EL (cell line): ENCODE measurements around the gene BTG1.
A peak's percentile ranks its signal among the peaks of the same experiment; 100 is the strongest.

ENCODE experiments used
- DNase-seq: peaks from one replicate; pipeline ENCODE4 v3.0.0-alpha.2; 2016

The BTG1 gene

DNA sequence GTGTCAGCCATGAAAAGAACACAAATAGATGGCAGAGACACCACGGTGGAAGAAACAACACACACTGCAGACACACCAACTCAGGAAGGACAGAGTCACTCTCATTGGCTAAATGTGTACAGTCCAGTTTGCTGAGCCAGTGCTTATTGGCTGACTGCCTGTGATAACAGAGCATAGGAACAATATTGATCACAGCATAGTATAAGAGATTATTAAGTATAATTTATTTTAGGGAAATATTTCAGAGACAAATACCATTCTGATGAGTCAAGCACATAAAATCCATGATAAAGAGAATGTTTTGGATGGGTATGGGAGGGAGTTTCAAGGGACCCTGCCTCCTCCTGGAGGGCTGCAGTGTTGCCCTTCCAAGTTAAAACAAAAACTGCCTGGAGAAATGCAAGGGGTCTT lies 50.9 kb downstream of the BTG1 start:
- peak; percentile 62 for DNase-seq

DNA sequence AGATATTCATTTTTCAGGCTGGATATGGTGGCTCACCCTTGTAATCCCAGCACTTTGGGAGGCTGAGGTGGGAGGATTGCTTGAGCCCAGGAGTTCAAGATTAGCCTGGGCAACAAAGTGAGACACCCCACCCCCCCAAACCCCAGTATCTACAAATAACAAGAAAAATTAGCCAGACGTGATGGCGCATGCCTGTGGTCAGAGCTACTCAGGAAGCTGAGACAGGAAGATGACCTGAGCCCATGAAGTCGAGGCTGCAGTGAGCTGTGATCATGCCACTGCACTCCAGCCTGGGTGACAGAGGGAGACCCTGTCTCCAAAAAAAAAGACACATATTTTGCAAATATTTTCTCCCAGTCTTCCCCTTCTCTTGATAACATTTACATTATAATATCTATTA lies 51.3 kb downstream of the BTG1 start:
- DNase-seq, result peak; percentile 74
